Measurements from ENCODE around the gene TRMU.

GRCh38 chr22:46354176-46354992 is 18.9 kb downstream of the TRMU start:
- TF ChIP-seq POLR2A (IDR thresholded peaks at IDR 0.05) (no peak), POLR2AphosphoS5 (IDR thresholded peaks at IDR 0.05) (no peak)
- TF ChIP-seq, protein P1, sequence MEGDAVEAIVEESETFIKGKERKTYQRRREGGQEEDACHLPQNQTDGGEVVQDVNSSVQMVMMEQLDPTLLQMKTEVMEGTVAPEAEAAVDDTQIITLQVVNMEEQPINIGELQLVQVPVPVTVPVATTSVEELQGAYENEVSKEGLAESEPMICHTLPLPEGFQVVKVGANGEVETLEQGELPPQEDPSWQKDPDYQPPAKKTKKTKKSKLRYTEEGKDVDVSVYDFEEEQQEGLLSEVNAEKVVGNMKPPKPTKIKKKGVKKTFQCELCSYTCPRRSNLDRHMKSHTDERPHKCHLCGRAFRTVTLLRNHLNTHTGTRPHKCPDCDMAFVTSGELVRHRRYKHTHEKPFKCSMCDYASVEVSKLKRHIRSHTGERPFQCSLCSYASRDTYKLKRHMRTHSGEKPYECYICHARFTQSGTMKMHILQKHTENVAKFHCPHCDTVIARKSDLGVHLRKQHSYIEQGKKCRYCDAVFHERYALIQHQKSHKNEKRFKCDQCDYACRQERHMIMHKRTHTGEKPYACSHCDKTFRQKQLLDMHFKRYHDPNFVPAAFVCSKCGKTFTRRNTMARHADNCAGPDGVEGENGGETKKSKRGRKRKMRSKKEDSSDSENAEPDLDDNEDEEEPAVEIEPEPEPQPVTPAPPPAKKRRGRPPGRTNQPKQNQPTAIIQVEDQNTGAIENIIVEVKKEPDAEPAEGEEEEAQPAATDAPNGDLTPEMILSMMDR (IDR thresholded peaks at IDR 0.05): no peak
